CD14-positive monocyte (primary cell): ENCODE data around the gene ZNF341. TPM values are rescaled to one million over a fixed set of nuclear protein-coding genes. Genes with fewer than 3 reads are reported as not detected.

Experiments used
- DNase-seq, 3 donors: peaks; one replicate each; pipeline ENCODE4 v3.0.0-alpha.2; 2011 to 2022
- H2AFZ ChIP-seq: 2 replicates; pipeline ENCODE4 v1.6.0; 2012; ENCODE audit warnings: mild to moderate bottlenecking, low read depth, low read length, inconsistent platforms; ENCODE audit not compliant: insufficient read depth, poor library complexity, severe bottlenecking
- H3K27ac ChIP-seq, 2 donors: 1 replicate in 1 of 2; 2 replicates in 1 of 2; pipeline ENCODE4 v1.5.1; 2012 to 2013; ENCODE audit warnings: low read length in 2 of 2, control low read depth in 1 of 2, inconsistent platforms in 1 of 2, low read depth in 1 of 2, mild to moderate bottlenecking in 1 of 2
- H3K27me3 ChIP-seq, 2 donors: one replicate each; pipeline versions ENCODE4 v1.6.0 to v1.6.1; 2011 to 2013; ENCODE audit warnings: low read length in 2 of 2; ENCODE audit not compliant: control insufficient read depth in 2 of 2, insufficient read depth in 2 of 2
- H3K36me3 ChIP-seq, 2 donors: replicated peaks in 1 of 2; 1 replicate in 1 of 2; 2 replicates in 1 of 2; pipeline versions ENCODE4 v1.5.1 to v1.6.1; 2012 to 2013; ENCODE audit warnings: low read length in 2 of 2, control low read depth in 1 of 2, inconsistent platforms in 1 of 2, mild to moderate bottlenecking in 1 of 2; ENCODE audit not compliant: insufficient read depth in 2 of 2, control insufficient read depth in 1 of 2
- H3K4me1 ChIP-seq, 2 donors: 1 replicate in 1 of 2; 2 replicates in 1 of 2; pipeline versions ENCODE4 v1.5.1 to v1.6.1; 2012 to 2013; ENCODE audit warnings: low read length in 2 of 2, control low read depth in 1 of 2, inconsistent platforms in 1 of 2, mild to moderate bottlenecking in 1 of 2, moderate library complexity in 1 of 2; ENCODE audit not compliant: insufficient read depth in 2 of 2, control insufficient read depth in 1 of 2
- H3K4me2 ChIP-seq: replicated peaks from 2 replicates; pipeline ENCODE3; 2012; ENCODE audit warnings: low read length, moderate library complexity, mild to moderate bottlenecking; ENCODE audit not compliant: poor library complexity, severe bottlenecking; ENCODE audit errors: extremely low read depth
- H3K4me3 ChIP-seq, 3 experiments: fragments of 200-600 bp in 1 of 3; sonication (generic) in 1 of 3; replicated peaks in 1 of 3; 1 replicate in 2 of 3; 2 replicates in 1 of 3; pipeline ENCODE4 v1.5.1; 2011 to 2013; ENCODE audit warnings: low read length in 3 of 3, mild to moderate bottlenecking in 3 of 3, control low read depth in 2 of 3, low read depth in 2 of 3, inconsistent platforms in 1 of 3, moderate library complexity in 1 of 3
- H3K79me2 ChIP-seq: 2 replicates; pipeline ENCODE4 v1.6.0; 2012; ENCODE audit warnings: mild to moderate bottlenecking, control low read depth, inconsistent platforms, low read length, moderate library complexity; ENCODE audit not compliant: insufficient read depth
- H3K9ac ChIP-seq: 2 replicates; pipeline ENCODE4 v1.6.0; 2017; ENCODE audit warnings: low read length, mild to moderate bottlenecking; ENCODE audit not compliant: insufficient read depth, poor library complexity, severe bottlenecking
- H3K9me3 ChIP-seq, 2 donors: replicated peaks in 1 of 2; 1 replicate in 1 of 2; 2 replicates in 1 of 2; pipeline versions ENCODE4 v1.5.1 to v1.6.1; 2012 to 2013; ENCODE audit warnings: low read length in 2 of 2, control low read depth in 1 of 2; ENCODE audit not compliant: control insufficient read depth in 1 of 2, insufficient read depth in 1 of 2
- H4K20me1 ChIP-seq: 2 replicates; pipeline ENCODE4 v1.6.0; 2012; ENCODE audit warnings: mild to moderate bottlenecking, low read length, control low read depth, moderate library complexity; ENCODE audit not compliant: insufficient read depth
- H3K27ac Mint-ChIP-seq, 7 donors: one replicate each; pipeline ENCODE4 v1.8.0; 2020; ENCODE audit warnings: mild to moderate bottlenecking in 7 of 7, mixed read lengths in 7 of 7, moderate library complexity in 6 of 7, inconsistent platforms in 2 of 7
- H3K27me3 Mint-ChIP-seq, 3 donors: one replicate each; pipeline ENCODE4 v1.8.0; 2021 to 2022; ENCODE audit warnings: low read depth in 3 of 3, mild to moderate bottlenecking in 3 of 3, mixed read lengths in 3 of 3, moderate library complexity in 3 of 3, inconsistent platforms in 1 of 3
- H3K36me3 Mint-ChIP-seq, 2 donors: one replicate each; pipeline ENCODE4 v1.8.0; 2020; ENCODE audit warnings: mixed read lengths in 2 of 2, inconsistent platforms in 1 of 2, mild to moderate bottlenecking in 1 of 2
- H3K4me1 Mint-ChIP-seq: one replicate; pipeline ENCODE4 v1.8.0; 2020; ENCODE audit warnings: mild to moderate bottlenecking, mixed read lengths
- H3K4me3 Mint-ChIP-seq, 2 donors: one replicate each; pipeline ENCODE4 v1.8.0; 2020; ENCODE audit warnings: mild to moderate bottlenecking in 2 of 2, mixed read lengths in 2 of 2, moderate library complexity in 1 of 2
- H3K9me3 Mint-ChIP-seq, 7 donors: one replicate each; pipeline ENCODE4 v1.8.0; 2020 to 2022; ENCODE audit warnings: mixed read lengths in 7 of 7, mild to moderate bottlenecking in 6 of 7, moderate library complexity in 6 of 7, inconsistent platforms in 2 of 7
- CTCF ChIP-seq: fragments of 200-600 bp; IDR thresholded peaks from one replicate; pipeline ENCODE4 v1.8.0; 2022; ENCODE audit warnings: antibody characterized with exemption, mild to moderate bottlenecking
- WGBS: methylation state at CpG from one replicate; pipeline ENCODE4 v1.1.5; 2013; ENCODE audit warnings: missing lambda C conversion rate; ENCODE audit not compliant: insufficient coverage; 5-methylcytosine and 5-hydroxymethylcytosine counted together
- intact Hi-C, 2 donors: fragments of 100-400 bp; cut with micrococcal nuclease; formaldehyde crosslinking; loops; one replicate each; pipeline versions ENCODE4 v1.15.0 to v1.15.1; 2023
- polyA plus RNA-seq, 3 donors: library from polyadenylated mRNA; depleted of rRNA in 1 of 3; unstranded in 2 of 3; stranded (reverse) in 1 of 3; fragments of 300-500 nt in 2 of 3; fragments of >200 nt in 1 of 3; fragmentation: Illumina TruSeq in 2 of 3; gene quantifications; 1 replicate in 2 of 3; 2 replicates in 1 of 3; pipeline ENCODE4 v1.2.3, GENCODE V29; 2012 to 2021

Gene ZNF341
- polyA plus RNA-seq, 3 donors = 1.1 to 10.3 (median 2.3) TPM

- no peaks in the 10 kb centered on the region for H3K27me3 ChIP-seq
- no peak overlapping the region for H3K27ac ChIP-seq
- H3K79me2 ChIP-seq = no peaks in the 10 kb centered on the region
- H3K4me2 ChIP-seq = no peak overlapping the region
- intact Hi-C loops = no loop called here
- no peaks in the 10 kb centered on the region for H3K9me3 ChIP-seq
- H4K20me1 ChIP-seq = no peaks in the 10 kb centered on the region
- peaks cover 1 to 5% (median 3%) of the 10 kb centered on the region in 7 donors for H3K9me3 Mint-ChIP-seq
- H3K9ac ChIP-seq = no peak overlapping the region
- peaks cover 0 to 3% (median 0%) of the 10 kb centered on the region in 3 donors for H3K27me3 Mint-ChIP-seq
- no peak overlapping the region for H3K4me3 Mint-ChIP-seq
- TF ChIP-seq CTCF = no peak
- no CpG with 5 or more reads among the region's 2 CpGs for WGBS
- no peak overlapping the region for H2AFZ ChIP-seq
- no peak overlapping the region for H3K4me3 ChIP-seq
- H3K4me1 ChIP-seq = peaks cover 5 to 12% of the 10 kb centered on the region in 2 donors
- H3K27ac Mint-ChIP-seq = peak overlapping the region in 1 of 7 donors; percentile 77
- peaks cover 8% of the 10 kb centered on the region in 2 donors for H3K36me3 ChIP-seq
- H3K36me3 Mint-ChIP-seq = peaks cover 21 to 44% of the 10 kb centered on the region in 2 donors
- DNase-seq = no peak
- H3K4me1 Mint-ChIP-seq = peaks cover 16% of the 10 kb centered on the region
Measured at GRCh38 chr20:33777816-33778215, 46.0 kb downstream of the ZNF341 start.

GRCh38 chr20:33781133-33781532 is 49.3 kb downstream of the ZNF341 start:
- Histone ChIP-seq H3K36me3 (peaks cover 3 to 8% of the 10 kb centered on the region in 2 donors), H3K4me3 (no peak overlapping the region), H3K27ac (no peak overlapping the region), H3K79me2 (no peaks in the 10 kb centered on the region), H3K4me2 (no peak overlapping the region), H3K9ac (no peak overlapping the region), H3K27me3 (no peaks in the 10 kb centered on the region), H3K9me3 (no peaks in the 10 kb centered on the region), H3K4me1 (peaks cover 27 to 36% of the 10 kb centered on the region in 2 donors), H2AFZ (no peak overlapping the region), H4K20me1 (no peaks in the 10 kb centered on the region)
- peaks cover 1 to 5% (median 3%) of the 10 kb centered on the region in 7 donors for H3K9me3 Mint-ChIP-seq
- intact Hi-C loops = no loop called here
- peaks cover 0 to 3% (median 0%) of the 10 kb centered on the region in 3 donors for H3K27me3 Mint-ChIP-seq
- WGBS = 100% methylated on average over 1 of the region's 4 CpGs
- H3K36me3 Mint-ChIP-seq = peaks cover 16 to 32% of the 10 kb centered on the region in 2 donors
- peaks cover 34% of the 10 kb centered on the region for H3K4me1 Mint-ChIP-seq
- DNase-seq = no peak
- no peak overlapping the region for H3K4me3 Mint-ChIP-seq
- peak overlapping the region in 2 of 7 donors; percentile 6 to 67 for H3K27ac Mint-ChIP-seq
- TF ChIP-seq CTCF = no peak
